ENCODE data around the gene ADGRL3. TPM values are rescaled to one million over a fixed set of nuclear protein-coding genes. Genes with fewer than 3 reads are reported as not detected.

ADGRL3 gene
- total RNA-seq, 1 donor from 2014 or later: 2.1 TPM

GRCh38 chr4:61177367-61177766 is 22.8 kb upstream of the ADGRL3 start:
- no peak for TF ChIP-seq CTCF (IDR thresholded peaks at IDR 0.05; ENCODE audit: insufficient read depth, low read length, poor library complexity, severe bottlenecking)
- DNase-seq (ENCODE audit: low read depth): no peak
- H3K4me3 ChIP-seq (ENCODE audit: low read depth, low read length): no peak overlapping the region
- no peaks in the 10 kb centered on the region for H3K27me3 ChIP-seq (ENCODE audit: control insufficient read depth, insufficient read depth, low read length)
- no peaks in the 10 kb centered on the region for H3K36me3 ChIP-seq (ENCODE audit: control insufficient read depth, insufficient read depth, low read length)

GRCh38 chr4:61180405-61180804 is 19.7 kb upstream of the ADGRL3 start:
- no peak for DNase-seq (ENCODE audit: low read depth)
- no peak overlapping the region for H3K4me3 ChIP-seq (ENCODE audit: low read depth, low read length)
- no peak for TF ChIP-seq CTCF (IDR thresholded peaks at IDR 0.05; ENCODE audit: insufficient read depth, low read length, poor library complexity, severe bottlenecking)
- no peaks in the 10 kb centered on the region for H3K36me3 ChIP-seq (ENCODE audit: control insufficient read depth, insufficient read depth, low read length)
- no peaks in the 10 kb centered on the region for H3K27me3 ChIP-seq (ENCODE audit: control insufficient read depth, insufficient read depth, low read length)

- no peak for DNase-seq (ENCODE audit: low read depth)
- Histone ChIP-seq H3K4me3 (ENCODE audit: low read depth, low read length) (no peak overlapping the region), H3K27me3 (ENCODE audit: control insufficient read depth, insufficient read depth, low read length) (no peaks in the 10 kb centered on the region), H3K36me3 (ENCODE audit: control insufficient read depth, insufficient read depth, low read length) (no peaks in the 10 kb centered on the region)
- TF ChIP-seq CTCF (IDR thresholded peaks at IDR 0.05; ENCODE audit: insufficient read depth, low read length, poor library complexity, severe bottlenecking): no peak
Measured at GRCh38 chr4:61182915-61183314, 17.2 kb upstream of the ADGRL3 start.

- DNase-seq (ENCODE audit: low read depth): no peak
Measured at GRCh38 chr4:61185288-61185687, 14.8 kb upstream of the ADGRL3 start.

GRCh38 chr4:61192392-61192791 is 7.7 kb upstream of the ADGRL3 start:
- TF ChIP-seq CTCF (IDR thresholded peaks at IDR 0.05; ENCODE audit: insufficient read depth, low read length, poor library complexity, severe bottlenecking): no peak
- Histone ChIP-seq H3K36me3 (ENCODE audit: control insufficient read depth, insufficient read depth, low read length) (no peaks in the 10 kb centered on the region), H3K27me3 (ENCODE audit: control insufficient read depth, insufficient read depth, low read length) (no peaks in the 10 kb centered on the region), H3K4me3 (ENCODE audit: low read depth, low read length) (no peak overlapping the region)
- no peak for DNase-seq (ENCODE audit: low read depth)

More at GRCh38 chr4:61185288-61185687, 14.8 kb upstream of the ADGRL3 start:
- no peak for TF ChIP-seq CTCF (IDR thresholded peaks at IDR 0.05; ENCODE audit: insufficient read depth, low read length, poor library complexity, severe bottlenecking)
- no peak overlapping the region for H3K4me3 ChIP-seq (ENCODE audit: low read depth, low read length)
- H3K36me3 ChIP-seq (ENCODE audit: control insufficient read depth, insufficient read depth, low read length): no peaks in the 10 kb centered on the region
- H3K27me3 ChIP-seq (ENCODE audit: control insufficient read depth, insufficient read depth, low read length): no peaks in the 10 kb centered on the region

GRCh38 chr4:61193863-61194262 is 6.3 kb upstream of the ADGRL3 start:
- Histone ChIP-seq H3K4me3 (ENCODE audit: low read depth, low read length) (no peak overlapping the region), H3K36me3 (ENCODE audit: control insufficient read depth, insufficient read depth, low read length) (no peaks in the 10 kb centered on the region), H3K27me3 (ENCODE audit: control insufficient read depth, insufficient read depth, low read length) (no peaks in the 10 kb centered on the region)
- TF ChIP-seq CTCF (IDR thresholded peaks at IDR 0.05; ENCODE audit: insufficient read depth, low read length, poor library complexity, severe bottlenecking): no peak
- DNase-seq (ENCODE audit: low read depth): no peak
